GM19238 (cell line): ENCODE data around the gene RBFOX1.

Source experiments
- DNase-seq: peaks from one replicate; pipeline ENCODE4 v3.0.0; 2011; ENCODE audit warnings: low spot score; ENCODE audit not compliant: insufficient read length

RBFOX1 gene

DNA sequence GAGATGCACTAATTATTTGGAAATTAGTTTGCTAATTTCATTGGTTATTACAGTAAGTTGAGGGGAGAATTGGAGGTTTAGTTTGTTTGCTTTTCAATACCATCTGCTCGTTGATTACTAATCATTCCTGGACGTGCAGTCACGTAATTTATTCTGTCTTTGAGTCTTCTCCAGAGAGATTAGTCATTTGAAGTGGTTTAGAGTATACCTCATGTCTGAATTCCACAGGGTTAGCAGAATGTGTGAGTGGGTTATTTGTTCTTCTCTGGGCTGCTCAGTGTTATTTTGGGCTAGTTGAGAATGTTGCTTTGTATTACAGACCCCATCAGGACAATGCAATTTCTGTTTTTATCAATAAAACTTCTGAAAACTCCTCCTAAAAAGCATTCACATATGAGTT, 265.0 kb downstream of the RBFOX1 start:
- no peak for DNase-seq

DNA sequence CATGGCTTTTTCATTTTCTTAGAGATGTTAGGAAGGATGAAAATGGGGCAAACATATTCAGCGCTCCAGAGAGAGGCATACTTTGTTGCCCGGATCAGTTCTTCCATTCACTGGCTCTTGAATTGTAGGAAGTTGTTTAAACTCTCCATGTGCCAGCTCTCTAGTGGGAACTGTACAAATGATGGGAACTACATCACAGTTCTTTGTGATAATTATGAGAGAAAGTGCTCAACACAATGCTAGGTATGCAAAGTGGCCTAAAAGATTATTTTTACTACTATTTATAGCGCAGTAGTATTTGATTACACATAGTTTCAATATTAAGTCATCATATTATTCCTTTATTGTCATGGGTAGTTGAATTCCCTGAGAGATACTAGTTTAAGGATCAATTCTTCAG, 268.5 kb downstream of the RBFOX1 start:
- DNase-seq: no peak

DNA sequence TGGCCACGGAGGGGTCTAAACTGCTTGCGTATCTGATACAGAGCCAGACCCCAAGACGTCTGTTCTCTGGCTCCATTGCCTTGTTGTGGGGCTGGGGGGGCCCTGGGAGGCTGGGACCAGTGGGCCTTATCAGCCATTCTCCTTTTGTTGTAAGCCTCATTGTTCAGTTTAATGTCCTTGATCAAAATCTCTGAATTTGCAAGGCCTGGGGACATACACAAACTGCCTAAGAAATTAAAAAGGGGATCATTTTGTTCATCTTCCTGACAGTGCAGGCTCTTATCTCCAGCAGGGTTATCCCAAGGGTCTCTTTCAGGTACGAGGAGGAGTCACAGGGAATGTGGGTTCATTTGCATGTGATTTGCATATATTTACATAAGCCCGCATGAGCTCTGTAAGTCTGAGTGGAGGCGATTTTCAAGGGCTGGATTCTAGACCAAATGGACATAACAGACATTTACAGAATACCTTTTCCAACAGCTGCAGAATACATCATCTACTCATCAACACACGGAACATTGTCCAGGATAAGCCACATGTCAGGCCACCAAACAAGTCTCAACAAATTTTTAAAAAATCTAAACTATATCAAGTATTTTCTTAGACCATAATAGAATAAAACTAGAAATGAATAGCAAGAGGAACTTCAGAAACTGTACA, 269.8 kb downstream of the RBFOX1 start:
- no peak for DNase-seq

DNA sequence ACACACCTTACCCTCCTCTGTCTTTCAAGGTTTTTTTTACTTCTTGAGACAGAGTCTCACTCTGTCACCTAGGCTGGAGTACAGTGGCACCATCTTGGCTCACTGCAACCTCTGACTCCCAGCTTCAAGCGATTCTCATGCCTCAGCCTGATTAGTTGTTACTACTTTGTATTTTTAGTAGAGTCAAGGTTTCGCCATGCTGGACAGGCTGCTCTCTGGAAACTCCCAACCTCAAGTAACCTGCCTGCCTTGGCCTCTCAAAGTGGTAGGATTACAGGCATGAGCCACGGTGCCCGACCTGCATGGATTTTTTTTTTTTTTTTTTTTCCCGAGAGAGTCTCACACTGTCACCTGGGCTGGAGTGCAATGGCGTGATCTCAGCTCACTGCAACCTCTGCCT, 273.2 kb downstream of the RBFOX1 start:
- no peak for DNase-seq

DNA sequence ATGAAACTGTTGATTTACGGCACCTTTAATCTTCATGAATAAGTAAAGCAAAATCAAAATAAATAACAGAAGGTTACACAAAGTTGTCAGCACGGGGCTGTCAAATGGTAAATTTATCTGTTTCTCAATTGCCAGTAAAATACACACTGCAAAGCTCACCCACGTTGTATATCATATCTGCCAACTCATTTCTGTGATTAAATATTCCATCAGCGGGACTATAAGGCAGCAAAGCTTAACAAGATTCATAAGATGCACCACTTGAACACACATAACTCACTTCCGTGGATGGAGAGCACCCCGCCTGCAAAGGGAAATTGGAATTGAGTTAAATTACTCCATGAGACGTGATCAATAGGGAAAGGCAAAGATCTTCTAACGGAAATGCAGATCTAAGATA, 280.0 kb downstream of the RBFOX1 start:
- DNase-seq: no peak

DNA sequence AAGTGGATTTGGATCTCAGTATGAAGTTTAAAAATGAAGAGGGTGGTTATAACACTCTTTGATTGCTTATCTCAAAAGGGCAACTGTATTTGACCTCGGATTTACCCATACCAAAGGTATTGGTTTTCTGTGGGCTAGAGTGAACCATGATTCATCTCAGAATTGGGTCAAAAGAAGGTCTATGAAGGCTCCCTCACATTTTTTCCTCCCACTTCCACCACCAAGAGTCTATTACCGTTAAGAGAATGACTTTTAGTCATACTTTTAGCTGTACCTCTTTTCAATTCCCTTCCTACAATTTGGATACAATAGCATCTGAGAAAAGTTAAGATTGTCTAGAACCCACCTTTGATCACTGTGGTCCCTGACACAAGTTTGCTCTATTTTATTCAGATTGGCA, 280.9 kb downstream of the RBFOX1 start:
- no peak for DNase-seq

DNA sequence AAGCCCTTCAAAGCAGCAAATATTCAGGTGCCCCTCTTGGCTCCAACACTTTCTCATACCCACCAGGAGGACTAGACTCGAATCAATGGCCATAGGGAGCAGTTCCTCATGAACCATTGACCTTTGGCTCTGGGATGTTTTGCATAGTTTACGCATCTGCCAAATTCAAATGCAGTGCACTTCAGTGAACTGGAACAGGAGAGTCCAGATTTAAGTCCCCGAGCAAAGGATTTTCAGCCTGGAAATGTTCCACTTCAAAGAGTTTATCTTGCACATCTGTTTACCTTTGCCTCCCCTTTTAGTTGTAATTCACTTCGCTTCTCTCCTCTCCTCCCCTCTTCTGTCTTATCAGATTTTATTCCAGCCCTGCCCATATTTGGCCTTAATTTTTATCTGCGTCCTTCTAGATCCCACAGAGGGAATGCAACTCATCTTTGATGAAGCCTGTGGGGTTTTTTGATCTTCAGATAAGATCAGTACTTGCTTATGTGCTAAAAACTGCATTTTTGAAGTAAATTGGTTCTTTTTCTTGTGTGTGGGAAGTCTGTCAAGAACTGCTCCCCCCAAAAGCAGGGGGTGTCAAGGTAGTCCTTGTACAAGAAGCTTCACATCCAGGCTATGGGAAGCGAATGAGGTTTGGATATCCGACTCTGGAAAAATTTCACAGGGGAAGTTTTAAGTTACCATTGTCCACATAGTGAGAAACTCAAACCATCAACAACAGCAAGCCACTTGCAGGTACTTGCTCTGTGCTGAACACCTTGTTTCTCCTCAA, 281.6 kb downstream of the RBFOX1 start:
- DNase-seq: no peak

DNA sequence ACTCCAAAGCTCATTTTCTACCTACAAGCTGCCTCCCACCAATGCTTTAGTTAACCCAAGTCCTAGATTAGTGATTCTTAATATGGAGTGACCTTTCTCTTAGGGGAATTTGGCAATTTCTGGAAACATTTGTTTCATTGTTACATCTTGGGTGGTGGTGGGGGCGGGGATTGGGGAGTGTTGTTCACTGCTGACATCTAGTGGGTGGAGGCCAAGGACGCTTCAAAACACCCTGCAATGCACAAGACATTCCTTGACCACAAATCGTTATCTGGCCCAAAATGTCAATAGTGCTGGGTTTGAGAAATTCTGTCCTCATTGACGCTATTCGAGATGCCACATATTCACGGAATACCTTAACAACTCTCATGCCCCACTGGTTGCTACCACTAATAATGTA, 282.9 kb downstream of the RBFOX1 start:
- no peak for DNase-seq

DNA sequence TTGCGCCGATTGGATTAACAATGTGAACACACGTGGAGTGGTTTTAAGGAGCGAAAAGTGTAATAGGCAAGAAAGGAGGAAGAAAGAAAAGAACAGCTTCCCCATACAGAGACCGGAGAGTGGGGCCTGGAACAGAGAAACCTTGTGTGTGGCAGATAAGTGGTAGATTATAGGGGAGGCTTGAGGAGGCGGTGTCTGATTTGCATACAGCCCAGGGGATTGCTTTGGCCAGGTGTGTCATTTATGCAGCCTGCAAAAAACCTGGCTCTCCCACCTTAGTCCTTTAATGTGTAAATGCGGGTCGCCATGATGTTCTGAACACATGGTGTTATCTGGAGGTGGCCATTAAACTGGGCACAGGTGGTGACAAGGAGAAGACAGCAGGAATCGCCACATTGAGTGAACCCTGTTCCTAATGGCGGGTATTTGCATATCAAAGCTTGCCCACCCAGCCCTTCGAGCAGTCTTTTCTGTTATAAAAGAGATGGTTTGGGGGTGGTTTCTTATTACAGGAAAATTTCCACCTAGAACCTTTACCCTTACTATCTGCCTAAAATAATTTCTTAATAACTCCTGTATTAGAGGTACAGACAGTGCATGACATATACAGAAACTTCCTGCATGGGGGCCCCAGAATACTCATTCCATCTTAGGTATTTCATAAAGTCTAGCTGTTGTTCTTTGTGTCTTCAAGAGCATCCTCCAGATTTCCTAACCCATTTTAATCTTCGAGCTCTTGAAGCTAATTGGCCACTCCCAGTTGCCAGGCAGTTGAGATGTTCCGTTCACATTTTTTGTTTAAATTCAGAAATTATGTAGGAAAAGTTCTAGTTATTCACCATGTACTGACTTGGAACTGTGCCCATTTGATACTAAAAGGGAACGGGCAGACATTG, 292.5 kb downstream of the RBFOX1 start:
- no peak for DNase-seq

DNA sequence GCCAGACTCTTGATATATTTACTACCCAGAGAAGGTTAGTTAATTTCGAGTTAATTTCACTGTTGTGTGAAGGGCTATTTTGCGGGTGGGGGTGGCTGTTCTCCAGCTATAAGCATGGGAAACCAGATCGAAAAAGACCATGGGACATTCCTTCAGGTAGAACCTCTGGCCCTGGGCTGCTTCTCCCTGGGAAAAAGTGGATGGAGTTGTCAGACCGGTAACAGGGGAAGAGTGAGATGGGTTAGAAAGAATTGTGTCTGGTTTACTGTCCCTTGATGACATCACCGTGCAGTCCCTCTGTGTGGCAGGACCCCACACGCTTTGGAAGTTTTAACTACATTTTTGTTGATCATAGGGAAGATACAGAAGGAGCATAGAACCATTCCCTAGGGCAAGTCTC, 296.3 kb downstream of the RBFOX1 start:
- no peak for DNase-seq

DNA sequence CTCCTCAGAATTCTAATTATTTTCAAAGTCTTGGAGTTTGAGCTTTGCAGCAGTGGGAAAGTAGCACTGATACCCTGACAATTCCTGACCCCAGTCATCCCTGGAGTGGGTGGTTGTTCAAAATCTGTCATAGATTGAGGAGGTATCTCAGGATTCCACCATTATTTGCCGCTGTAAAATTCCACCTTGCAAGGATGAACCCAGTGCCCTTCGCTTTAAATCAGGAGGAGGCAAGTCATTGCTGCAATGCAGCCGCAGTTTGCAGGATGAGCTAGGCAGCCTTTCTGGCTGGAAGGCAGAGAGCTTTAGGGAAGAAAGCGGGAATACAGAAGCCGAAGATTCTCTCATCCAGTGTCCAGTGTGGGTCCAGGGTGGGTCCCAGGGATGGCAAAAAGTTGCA, 296.9 kb downstream of the RBFOX1 start:
- DNase-seq: no peak

DNA sequence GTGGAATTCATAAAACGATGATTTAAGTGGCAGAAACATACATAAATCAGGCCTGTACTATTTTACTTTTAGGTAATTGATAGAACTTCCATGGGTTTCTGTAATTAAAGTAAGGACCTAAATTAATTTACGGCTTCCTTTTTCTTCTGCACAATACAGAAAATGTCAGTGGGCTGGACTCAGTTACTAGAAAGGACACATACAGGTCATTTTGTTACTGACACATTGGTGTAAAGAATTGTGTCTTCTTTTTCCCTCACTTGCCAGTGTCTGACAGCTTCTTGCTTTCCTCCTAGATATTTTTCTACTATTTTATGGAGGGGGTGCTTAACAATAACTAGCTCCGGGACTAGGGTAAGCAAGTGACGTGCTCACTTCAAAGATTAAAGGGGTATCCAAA, 304.8 kb downstream of the RBFOX1 start:
- DNase-seq: no peak

DNA sequence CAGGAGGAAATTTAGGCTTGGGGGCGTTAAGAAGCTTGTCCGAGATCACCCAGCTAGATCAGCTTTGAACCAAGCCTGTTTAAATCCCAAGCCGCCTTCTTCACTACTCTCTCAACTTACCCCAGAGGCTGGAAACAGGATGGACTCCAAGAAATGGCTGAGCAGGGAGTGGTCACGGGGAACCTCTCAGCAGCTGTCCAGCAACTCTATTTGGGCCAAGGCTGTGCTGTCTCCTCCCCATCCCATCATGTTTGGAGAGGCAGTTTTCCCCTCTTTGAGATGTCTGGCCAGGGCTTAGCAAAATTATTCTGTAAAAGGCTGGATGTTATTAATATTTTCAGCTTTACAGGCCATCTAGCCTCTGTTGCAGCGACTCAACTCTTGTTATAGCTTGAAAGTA, 305.7 kb downstream of the RBFOX1 start:
- no peak for DNase-seq

DNA sequence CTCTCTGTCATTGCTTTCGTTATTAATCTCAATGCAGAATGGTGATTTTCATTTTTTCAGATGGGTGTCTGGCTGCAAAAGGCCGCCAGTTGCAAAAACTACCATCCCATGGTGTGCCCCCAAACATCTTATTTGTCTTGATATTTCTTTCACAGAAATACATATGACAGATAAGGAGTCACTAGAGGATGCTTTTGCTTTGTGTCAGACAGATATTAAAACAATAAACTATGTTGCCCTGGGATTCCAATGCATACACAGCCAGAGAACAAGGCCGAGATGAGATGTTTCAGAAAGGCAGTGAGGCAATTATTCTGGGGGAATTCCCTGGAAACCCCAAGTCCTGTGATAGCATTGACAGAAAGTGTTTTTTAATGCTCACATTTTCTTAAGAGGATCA, 307.7 kb downstream of the RBFOX1 start:
- DNase-seq: no peak

DNA sequence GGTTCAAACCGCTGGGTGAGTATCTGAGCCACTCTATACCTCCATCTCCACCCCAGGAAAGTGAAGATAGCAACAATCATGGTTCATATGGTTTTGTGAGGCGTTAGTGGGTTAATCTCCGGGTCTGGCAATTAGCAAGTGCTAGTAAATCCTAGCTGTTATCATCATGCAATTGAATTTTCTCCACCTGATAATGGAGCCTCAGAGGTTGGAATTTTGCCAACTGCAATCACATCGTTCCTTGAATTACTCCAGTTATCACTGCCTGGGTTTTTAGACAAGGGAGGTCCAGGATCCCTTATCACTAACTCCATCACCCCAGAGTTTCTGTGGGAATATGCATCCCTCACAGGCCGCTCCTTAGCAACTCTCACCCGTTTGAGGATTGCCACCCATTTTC, 311.5 kb downstream of the RBFOX1 start:
- DNase-seq: no peak

DNA sequence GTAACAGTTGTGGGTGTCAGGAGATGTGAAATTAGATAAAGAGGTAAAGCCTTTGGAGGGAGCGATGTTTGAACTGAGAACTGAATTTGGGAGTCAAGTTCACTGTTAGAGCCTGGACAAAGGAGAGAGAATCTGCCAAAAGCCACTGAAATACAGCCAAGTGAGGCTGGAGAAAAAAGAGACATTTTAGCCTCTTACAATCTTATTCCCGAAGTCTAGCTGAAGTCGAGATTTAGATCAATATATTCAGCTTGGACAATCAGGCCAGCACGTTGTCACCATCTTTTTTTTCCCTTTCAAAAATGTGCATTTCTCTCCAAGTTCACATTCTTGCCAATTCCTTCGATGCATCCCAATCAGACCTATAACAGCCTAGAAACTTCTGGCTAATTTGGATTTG, 312.2 kb downstream of the RBFOX1 start:
- DNase-seq: no peak

DNA sequence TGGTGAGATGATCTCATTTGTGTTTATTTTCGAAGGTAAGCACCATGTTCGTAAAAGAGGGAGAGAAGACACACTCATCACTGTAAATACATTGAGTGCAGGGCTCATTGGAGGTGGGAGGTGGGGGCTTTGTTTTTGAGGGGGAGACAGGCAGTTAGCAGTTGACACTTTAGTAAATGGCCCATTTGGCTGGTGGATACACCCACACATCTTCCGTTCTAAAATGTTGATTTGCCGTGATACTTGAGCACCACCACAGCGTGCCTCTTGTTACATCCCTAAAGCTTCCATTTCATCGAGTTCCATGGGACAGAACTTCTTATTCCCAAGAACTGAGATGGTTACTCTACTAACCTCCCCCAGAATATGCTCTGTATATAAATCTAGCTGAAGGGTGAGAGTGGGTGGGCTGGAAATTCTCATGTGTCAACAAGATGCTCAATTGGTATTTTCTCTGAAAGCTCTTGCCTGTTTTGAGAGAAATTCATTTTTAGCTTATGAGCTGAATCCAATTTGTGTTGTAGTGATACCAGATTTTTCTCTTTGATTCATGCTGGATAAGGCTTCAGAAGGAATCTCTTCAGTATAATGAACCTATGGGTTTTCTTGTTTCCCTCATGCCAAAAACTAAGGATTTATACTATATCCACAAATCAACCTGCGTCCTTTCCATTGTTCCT, 314.3 kb downstream of the RBFOX1 start:
- no peak for DNase-seq

DNA sequence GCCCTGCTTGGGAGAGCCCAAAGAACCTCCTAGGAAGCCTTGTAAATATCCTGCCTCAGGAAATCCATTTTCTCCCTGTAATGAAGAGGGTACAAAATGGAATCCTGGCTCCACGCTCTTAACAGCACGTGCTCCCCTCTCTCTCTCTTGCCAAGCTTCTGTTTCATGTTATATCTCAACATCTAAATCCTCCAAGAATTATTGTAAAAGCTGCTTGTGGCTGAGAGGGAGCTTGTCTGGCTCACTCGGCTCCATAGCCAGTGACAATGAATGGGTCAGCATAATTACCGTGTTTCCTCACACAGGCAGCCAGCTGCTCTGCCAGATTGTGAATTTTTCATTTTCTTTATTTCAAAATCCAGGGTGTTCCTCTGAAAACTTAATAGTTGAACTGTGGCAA, 317.8 kb downstream of the RBFOX1 start:
- DNase-seq: no peak

DNA sequence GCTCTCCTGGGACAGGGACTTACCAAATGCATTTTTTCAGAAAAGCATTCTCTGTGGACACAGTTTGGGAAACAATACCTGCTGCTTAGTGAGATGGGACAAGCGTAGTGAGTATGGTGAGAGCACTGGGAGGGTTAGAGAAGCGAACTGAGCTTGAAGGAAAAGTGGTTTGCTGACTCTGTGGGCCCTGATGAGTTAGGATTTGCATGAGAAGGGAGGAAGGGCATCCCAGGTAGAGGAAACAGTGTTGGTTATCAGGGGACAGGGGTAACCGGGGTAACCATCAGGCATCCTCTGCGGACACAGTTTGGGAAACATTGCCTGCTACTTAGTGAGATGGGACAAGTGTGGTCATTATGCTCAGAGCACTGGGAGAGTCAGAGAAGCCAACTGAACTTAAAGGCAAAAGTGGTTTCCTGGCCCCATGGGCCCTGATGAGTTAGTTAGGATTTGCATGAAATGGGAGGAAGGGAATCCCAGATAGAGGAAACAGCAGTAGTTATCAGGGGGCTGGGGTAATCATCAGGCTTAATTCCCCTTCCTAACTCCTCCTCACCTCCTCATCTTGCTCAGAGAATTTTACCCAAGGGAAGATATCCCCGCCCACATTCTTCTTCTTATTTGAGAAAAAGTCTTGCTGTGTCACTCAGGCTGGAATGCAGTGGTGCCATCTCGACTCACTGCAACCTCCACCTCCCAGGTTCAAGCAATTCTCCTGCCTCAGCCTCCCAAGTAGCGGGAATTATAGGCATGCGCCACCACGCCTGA, 319.3 kb downstream of the RBFOX1 start:
- DNase-seq: no peak

DNA sequence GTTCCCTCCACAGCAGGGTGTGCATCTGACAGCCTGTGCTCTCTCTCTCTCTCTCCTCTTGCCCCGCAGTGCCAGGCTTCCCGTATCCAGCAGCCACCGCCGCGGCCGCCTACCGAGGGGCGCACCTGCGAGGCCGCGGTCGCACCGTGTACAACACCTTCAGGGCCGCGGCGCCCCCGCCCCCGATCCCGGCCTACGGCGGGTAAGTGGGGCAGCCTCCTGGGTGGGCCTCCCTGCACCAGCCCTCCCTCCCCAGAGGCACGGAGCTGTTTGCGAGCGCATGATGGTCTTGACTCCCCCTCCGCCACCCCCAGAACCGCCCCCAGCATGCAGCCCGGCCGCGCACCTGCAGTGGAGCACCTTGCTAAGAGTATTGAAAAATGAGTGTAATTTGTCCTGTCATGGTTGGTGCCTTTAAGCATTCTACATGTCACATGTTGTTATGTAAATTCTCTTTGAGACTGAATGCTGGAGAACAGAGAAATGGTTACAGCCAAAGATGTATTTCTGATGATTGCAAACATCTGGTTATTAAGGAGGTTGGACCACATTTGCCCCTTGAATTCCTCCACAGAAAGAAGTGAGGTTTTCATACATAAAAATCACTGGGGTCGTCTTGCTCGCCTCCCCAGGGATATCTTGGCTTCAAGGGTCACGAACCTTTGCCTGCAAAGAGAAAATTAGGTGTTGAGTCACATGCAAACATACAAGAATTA, 321.3 kb downstream of the RBFOX1 start:
- no peak for DNase-seq
